ENCODE results near the gene CPN2.

Gene CPN2

DNA sequence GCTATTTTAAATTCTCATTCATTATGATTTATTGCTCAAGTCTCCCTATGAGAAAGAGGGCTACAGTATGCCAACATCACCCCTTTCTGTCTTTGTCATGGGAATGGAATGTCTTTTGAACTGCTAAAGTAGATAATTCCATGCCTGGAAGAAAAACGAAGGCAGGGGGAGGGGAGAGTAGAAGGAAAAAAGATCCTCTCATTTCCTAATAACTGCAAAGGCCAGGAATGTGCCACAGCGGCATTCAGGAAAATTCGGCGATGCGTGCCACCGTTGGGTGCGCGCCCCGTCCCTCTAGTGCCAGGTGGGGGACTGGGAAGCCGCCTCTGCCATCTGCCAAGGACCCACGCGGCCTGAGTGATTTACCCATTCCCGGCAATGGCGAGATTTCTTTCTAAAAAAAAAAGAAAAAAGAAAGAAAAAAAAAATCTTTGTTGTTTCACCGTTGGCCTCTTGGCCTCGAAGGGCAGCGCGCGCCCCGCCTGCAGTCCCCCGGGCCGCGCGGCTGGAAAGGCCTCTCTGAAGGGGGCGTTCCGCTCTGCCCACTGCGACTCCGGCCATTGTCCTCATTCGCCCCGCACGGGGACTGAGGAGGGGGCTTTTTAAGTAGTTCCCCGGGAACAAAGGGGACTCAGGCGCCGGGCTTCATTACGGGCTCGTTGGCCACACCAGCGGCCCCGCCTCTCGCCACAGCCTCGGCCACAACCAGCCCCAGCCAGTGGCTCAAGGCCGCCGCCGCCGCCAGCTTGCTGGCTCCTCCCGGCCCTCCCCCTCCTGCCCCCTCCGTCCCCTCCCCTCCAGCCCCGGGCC lies 54.5 kb downstream of the CPN2 start:
- no peak overlapping the region for H3K4me3 Mint-ChIP-seq
- H3K27ac Mint-ChIP-seq: no peak overlapping the region
- H3K4me1 Mint-ChIP-seq (ENCODE audit: low read depth): peaks cover 11% of the 10 kb centered on the region
- peaks cover under 1% of the 10 kb centered on the region for H3K36me3 Mint-ChIP-seq
- H3K27me3 Mint-ChIP-seq: peaks cover 6% of the 10 kb centered on the region
- H3K9me3 Mint-ChIP-seq (ENCODE audit: low read depth): no peaks in the 10 kb centered on the region

DNA sequence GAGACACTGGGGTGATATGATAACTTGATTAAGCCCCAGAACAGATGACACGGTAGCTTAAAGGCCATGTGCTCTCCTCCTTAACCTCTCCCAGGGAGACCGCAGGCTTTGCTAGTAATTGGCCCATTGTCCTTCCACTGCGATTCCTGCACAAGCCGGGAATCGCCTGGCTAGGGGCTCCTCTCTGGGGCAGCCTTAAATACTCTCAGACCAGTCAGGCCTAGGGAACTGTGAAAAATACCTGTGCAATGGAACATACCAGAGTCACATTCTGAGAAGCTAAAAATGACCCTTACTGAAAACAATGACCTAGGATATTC lies 56.3 kb downstream of the CPN2 start:
- Mint-ChIP-seq H3K9me3 (ENCODE audit: low read depth) (peaks cover 4% of the 10 kb centered on the region), H3K4me1 (ENCODE audit: low read depth) (peaks cover 2% of the 10 kb centered on the region), H3K27me3 (peaks cover 8% of the 10 kb centered on the region), H3K4me3 (no peak overlapping the region), H3K36me3 (peaks cover 3% of the 10 kb centered on the region), H3K27ac (no peak overlapping the region)

GRCh38 chr3:194294199-194294894 lies 56.8 kb downstream of the CPN2 start:
- Mint-ChIP-seq H3K27ac (no peak overlapping the region), H3K36me3 (peaks cover 3% of the 10 kb centered on the region), H3K4me1 (ENCODE audit: low read depth) (no peaks in the 10 kb centered on the region), H3K4me3 (no peak overlapping the region), H3K9me3 (ENCODE audit: low read depth) (peaks cover 4% of the 10 kb centered on the region), H3K27me3 (peaks cover 8% of the 10 kb centered on the region)

DNA sequence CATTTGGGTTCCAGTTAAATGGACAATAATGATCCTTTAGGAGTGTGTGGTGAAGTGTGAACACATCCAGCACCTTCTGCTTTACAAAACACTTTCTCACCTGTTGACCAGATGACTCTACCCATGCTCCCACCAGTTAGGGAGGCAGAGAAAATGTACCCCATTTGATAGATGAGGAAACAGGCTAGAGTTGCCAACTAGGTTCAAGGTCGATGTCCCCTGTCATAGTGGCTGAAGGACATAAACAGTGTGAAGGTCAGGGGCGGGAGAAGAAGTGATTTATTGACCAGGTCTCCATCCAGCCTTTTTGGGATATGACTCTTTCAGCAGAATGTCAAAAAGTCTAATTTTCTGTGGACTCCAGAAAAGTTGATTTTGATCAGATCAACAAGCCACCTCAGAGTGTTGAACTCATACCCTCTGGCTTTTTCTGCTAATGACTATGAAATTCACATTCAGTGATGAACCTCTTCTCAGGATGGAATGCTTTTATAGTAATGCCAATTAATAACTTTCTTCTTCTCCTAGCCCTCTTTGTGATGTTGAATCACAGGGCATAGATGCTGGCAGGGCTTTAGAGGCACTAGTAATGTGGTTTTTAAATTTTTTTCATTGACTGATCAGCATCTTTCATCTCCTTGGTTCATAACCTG lies 57.5 kb downstream of the CPN2 start:
- H3K4me1 Mint-ChIP-seq (ENCODE audit: low read depth): no peaks in the 10 kb centered on the region
- H3K9me3 Mint-ChIP-seq (ENCODE audit: low read depth): peaks cover 4% of the 10 kb centered on the region
- H3K36me3 Mint-ChIP-seq: peaks cover 3% of the 10 kb centered on the region
- peaks cover 8% of the 10 kb centered on the region for H3K27me3 Mint-ChIP-seq
- H3K27ac Mint-ChIP-seq: no peak overlapping the region
- H3K4me3 Mint-ChIP-seq: no peak overlapping the region

DNA sequence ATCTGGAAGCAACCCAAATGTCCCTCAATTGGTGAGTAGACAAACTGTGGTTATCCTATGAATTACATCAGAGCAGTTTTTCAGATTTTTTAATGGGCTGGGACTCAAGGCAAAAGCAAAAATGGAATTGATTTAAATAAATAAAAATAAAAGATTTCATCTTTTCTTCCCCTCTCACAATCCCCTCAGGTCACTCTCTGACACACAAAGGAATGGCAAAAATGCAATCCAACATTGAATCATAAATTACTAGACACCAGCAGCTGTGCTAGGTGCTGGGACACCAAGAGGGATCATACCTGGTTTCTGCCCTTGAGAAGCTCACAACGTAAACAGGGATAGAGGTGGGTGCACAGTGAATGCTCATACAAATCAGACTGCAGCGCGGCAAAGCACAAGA lies 58.8 kb downstream of the CPN2 start:
- H3K27me3 Mint-ChIP-seq: peaks cover 8% of the 10 kb centered on the region
- H3K4me3 Mint-ChIP-seq: no peak overlapping the region
- H3K4me1 Mint-ChIP-seq (ENCODE audit: low read depth): no peaks in the 10 kb centered on the region

More for the DNA sequence above, 58.8 kb downstream of the CPN2 start:
- peaks cover 4% of the 10 kb centered on the region for H3K9me3 Mint-ChIP-seq (ENCODE audit: low read depth)
- peaks cover 3% of the 10 kb centered on the region for H3K36me3 Mint-ChIP-seq
- H3K27ac Mint-ChIP-seq: no peak overlapping the region

Data from activated naive CD8-positive, alpha-beta T cell (primary cell).